HG03060 (cell line): ENCODE results near the gene DDX51.

ENCODE experiments used
- ATAC-seq: cut with Tn5 transposase; IDR thresholded peaks from one replicate; pipeline ENCODE4 v1.9.1; 2021; ENCODE audit warnings: low read depth, moderate number of reproducible peaks; ENCODE audit not compliant: unreplicated experiment

Gene DDX51, protein sequence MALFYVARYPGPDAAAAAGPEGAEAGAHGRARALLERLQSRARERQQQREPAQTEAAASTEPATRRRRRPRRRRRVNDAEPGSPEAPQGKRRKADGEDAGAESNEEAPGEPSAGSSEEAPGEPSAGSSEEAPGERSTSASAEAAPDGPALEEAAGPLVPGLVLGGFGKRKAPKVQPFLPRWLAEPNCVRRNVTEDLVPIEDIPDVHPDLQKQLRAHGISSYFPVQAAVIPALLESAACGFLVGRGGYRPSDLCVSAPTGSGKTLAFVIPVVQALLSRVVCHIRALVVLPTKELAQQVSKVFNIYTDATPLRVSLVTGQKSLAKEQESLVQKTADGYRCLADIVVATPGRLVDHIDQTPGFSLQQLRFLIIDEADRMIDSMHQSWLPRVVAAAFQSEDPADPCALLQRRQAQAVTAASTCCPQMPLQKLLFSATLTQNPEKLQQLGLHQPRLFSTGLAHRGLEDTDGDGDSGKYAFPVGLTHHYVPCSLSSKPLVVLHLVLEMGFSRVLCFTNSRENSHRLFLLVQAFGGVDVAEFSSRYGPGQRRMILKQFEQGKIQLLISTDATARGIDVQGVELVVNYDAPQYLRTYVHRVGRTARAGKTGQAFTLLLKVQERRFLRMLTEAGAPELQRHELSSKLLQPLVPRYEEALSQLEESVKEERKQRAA

DNA sequence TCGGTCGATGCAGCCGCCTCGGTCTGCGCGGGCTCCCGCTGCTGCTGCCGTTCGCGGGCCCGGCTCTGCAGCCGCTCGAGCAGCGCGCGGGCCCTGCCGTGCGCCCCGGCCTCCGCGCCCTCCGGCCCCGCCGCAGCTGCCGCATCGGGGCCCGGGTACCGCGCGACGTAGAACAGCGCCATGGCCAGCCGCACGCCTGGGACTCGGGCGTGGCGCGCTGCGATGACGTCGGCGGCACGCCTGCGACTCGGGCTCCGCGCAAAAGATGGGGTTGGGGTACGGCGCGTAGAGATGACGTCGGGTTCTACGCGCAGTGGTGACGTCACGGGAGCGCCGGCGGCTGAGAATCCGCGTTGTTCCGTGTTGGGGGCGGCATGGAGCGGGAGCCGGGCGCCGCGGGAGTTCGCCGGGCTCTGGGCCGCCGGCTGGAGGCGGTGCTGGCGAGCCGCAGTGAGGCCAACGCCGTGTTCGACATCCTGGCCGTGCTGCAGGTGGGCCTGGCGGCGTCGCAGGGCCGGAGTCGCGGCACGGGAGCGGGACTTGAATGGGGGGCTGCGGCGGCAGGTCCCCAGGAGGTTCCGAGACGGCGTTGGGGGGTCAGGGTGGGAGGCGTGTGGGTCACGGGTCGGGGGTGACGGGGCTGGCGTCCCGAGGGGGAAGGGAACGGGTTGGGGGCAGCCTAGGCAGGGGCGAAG, at the start of gene DDX51, which contains the start of gene NOC4L:
Gene DDX51, minus strand, starts transcription at position 205 of the 695 bp plus-strand sequence. Its CDS starts 23 bp downstream, at position 182.
Gene NOC4L, plus strand, starts transcription at position 343 of the 695 bp plus-strand sequence. Its CDS starts 32 bp downstream, at position 375.
- ATAC-seq, result peak; percentile 82

DNA sequence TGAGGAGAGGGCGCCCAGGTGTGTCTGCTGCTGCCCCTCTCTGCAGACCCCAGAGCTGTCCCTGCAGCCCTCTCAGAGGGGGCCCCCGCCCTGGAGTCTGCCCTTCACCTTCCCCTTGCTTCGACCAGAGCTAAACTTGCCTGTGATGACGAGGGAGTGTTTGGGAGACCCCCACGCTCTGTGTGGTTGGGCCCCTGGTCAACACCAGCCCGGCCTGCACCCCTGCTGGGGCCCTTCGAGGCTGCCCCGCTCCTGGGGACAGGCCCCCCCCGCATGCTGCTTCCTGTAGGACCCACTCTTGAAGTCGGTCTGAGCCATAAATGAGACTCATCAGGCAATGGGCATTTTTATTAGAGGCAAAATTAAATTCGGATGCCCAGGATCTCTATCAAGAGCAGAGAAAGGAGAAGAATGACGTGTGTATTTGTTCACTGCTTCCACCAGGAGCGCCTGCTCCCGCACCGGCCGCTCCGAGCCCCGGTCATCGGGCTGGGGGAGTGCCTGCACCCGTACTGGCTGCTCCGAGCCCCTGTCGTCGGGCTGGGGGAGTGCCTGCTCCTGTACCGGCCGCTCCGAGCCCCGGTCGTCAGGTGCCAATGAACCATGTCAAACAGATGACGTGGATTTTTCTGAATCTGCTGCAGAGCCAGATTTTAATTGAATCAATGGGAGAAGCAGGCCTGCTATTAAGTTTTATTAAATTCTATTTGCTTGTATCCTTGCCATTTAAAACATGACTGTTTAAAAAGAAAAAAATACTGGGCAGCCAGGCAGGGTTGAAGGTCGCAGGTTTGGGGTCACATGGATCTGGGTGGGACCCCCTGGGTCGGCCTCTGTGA, 47.8 kb upstream of the DDX51 start:
- ATAC-seq, result no peak

DNA sequence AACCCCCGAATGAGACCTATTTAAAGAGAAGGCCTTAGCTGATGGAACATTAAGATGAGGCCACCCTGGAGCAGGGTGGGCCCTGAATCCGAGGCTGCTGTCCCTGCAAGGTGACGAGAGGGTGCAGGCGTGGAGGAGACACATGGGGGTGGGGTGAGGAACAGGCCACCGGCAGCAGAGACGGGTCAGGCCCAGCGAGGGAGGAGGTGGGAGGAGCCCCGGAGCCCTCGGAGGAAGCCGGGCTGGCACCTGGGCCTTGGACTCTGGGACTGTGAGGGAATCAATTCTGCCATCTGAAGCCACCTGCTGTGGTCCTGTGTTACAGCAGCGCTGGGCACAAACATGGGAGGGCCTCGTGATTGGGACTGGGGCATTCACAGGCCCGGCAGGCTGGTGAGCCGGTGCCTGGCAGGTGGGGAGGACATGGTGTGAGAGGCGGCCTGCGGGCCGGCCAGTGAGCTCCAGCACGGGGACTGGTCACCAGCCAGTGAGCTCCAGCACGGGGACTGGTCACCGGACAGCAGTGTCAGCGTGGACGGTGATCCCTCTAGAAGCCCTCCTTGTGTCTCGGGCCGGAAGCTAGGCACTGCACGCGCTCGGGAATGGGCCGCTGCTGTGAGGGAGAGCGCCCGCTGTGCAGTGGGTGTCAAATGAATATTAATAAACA, 46.8 kb upstream of the DDX51 start:
- ATAC-seq, result no peak

- no peak for ATAC-seq
Observed at GRCh38 chr12:132190012-132190755, 46.1 kb upstream of the DDX51 start.

DNA sequence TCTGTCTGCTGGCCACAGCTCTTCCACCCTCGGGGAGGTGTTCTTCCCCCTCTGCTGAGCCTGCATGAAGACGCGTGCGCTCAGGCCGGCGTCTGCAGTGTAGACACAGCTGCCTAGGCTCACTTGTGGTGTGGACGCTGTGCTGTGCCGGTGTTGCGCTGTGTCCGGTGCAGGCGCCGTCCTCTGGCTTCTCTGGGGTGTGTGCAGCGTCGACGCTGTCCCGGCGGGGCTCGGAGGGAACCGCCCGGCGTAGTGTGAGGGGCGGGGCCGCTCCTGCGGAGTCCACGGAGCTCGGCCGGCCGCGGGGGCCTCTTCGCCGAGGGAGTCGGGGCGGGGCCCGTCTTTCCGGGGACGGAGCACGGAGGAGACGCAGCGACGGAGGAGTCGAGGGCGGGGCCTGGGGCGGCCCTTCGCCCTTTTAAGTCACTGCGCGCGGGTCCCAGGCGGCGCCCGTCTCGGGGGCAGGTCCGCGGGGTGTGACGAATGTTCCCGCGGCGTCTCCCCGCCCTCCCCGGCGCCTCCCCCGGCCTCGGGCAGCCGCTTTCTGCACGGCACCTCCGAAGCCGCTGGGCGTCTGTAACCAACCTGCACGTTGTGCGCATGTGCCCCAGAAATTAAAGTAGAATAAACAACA, 45.4 kb upstream of the DDX51 start:
- ATAC-seq, result no peak

DNA sequence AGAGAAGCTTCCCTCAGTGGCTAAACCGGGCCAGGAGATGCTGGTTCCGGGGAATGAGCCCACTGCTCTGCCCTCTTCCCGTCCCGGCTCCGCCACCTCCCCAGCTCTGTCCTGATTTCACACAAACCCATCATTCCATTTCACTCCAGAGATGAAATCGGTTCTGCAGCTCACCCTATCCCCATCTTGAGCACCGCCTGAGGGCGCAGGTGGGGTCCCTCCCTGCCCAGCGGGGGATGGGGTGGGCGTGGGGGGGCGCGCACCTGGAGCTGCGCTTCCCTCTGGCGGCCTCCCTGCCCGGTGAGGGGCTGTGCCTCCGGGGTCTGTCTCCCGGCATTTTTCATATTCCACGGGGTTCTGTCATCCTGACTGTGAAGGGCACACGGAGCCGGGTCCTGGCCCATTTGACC, 44.8 kb upstream of the DDX51 start:
- no peak for ATAC-seq

DNA sequence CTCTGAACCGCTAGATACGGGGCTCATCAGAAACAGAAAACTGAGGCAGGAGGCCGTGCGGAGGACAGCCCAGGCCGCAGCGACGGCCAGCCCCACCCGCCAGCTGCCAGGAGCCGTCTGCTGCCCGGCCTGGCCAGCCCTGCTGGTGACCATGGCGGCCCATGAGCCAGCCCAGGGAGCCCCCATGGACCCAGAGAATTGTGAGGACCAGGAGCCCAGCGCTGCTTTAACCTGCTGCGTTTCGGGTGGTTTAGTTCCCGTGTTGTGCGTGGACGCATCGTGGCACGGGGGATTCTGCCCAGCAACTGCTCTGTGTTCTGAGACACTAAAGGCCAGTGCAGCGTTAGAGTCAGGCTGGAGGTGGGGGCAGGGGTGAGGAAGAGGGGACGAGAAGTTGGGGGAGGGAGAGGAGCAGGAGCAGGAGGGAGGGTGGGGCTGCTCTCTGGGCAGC, 44.4 kb upstream of the DDX51 start:
- no peak for ATAC-seq

GRCh38 chr12:132187646-132188450, 43.7 kb upstream of the DDX51 start:
- ATAC-seq, result no peak

- no peak for ATAC-seq
Observed at GRCh38 chr12:132186857-132187620, 42.9 kb upstream of the DDX51 start.

DNA sequence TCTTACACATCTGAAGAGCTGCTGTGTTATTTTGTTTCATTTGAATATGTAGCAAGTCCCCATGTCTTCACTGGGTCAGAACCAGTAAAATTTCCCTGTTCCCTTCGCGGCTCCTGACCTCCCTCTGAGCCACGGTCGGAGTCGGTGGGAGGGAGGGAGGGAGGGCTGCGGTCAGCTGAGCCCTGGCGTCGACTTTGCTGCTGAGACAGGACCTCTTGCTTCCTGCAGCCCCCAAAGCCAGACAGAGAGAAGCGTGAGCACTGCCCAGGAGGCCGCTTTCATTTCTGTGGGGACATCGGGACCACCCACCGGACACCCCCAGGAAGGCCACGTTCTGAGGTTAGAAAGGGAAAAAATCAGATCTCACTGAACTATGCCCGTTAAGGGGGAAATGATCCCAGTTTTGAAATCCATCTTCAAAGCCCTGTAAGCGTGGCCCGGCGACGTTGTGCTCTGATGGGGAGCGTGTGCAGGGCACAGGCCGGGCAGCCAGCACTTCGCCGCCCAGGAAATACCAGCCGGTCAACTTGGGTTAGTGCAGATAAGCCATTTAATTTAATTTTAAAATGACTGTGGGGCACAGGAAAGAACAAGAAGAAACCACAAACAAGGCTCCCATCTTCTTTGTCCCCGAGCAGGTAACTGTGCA, 42.2 kb upstream of the DDX51 start:
- ATAC-seq, result no peak

GRCh38 chr12:132185705-132186104, 41.6 kb upstream of the DDX51 start:
- no peak for ATAC-seq

- no peak for ATAC-seq
Observed at GRCh38 chr12:132182711-132183365, 38.7 kb upstream of the DDX51 start.

DNA sequence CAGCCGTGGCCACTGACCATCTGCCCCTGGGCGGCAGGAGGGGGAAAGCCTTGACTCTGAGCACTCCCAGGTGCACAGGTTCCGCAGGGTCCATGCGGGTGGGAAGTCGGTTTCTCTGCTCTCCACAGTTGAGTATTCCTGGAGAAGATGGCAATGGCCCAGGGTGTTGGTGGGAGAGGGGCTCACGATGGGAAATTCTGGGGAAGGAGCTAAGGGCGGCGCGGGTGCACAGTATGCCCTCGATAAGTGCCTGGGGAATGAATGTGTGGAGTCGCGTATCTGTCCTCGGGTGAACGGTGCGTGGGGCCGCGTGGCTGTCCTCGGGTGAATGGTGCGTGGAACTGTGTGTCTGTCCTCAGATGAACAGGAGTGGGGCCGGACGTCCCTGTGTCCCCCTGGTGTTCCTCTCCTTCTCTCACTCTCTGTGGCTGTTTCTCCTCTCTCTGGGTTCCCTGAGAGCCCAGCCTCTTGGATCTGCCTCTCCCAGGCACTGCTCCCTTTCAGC, 38.1 kb upstream of the DDX51 start:
- no peak for ATAC-seq

DNA sequence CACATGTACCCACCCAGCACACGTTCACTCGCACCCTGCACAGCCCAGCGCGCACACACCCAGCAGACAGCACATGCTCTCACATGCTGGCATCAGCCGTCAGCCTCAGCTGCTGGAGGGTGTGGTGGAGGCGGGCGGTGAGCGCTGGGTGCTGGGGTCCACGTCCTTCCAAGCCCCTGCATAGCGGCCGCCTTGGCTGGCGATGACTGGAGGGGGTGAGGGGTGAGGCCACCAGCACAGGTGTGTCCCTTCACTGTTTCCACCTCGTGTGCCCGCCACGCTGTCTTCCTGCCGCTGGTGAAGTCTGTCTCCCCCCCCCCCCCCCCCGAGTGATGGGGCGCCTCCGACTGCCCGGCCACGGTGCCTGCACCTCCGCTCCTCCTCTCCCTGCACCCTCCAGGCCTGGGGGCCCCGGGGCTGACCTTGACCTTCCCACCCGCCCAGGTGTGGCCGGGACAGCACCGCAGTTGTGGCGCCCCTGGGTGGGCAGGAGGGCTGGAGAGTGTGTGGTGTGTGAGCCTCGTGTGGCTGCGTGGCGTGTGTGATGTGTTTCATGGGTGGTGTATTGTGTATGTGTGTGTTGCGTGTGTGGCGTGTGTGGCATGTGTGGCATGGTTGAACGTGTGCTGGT, 37.6 kb upstream of the DDX51 start:
- ATAC-seq, result no peak
